Measurements from ENCODE around the gene MYO15A.
A peak's percentile ranks its signal among the peaks of the same experiment; 100 is the strongest.

MYO15A gene

GRCh38 chr17:18129041-18129502 lies 20.5 kb downstream of the MYO15A start:
- no peak for DNase-seq (ENCODE audit: low spot score)

- no peak for DNase-seq (ENCODE audit: low spot score)
Observed at GRCh38 chr17:18132711-18133110, 24.2 kb downstream of the MYO15A start.

GRCh38 chr17:18136357-18136756 lies 27.8 kb downstream of the MYO15A start:
- no peak for DNase-seq (ENCODE audit: low spot score)

GRCh38 chr17:18138065-18138749 lies 29.7 kb downstream of the MYO15A start:
- no peak for DNase-seq (ENCODE audit: low spot score)

GRCh38 chr17:18139092-18139491 lies 30.5 kb downstream of the MYO15A start:
- DNase-seq (ENCODE audit: low spot score), result no peak

GRCh38 chr17:18139498-18139897 lies 30.9 kb downstream of the MYO15A start:
- DNase-seq (ENCODE audit: low spot score), result no peak

- DNase-seq (ENCODE audit: low spot score), result no peak
Observed at GRCh38 chr17:18139949-18140348, 31.4 kb downstream of the MYO15A start.

GRCh38 chr17:18140648-18141047 lies 32.1 kb downstream of the MYO15A start:
- DNase-seq (ENCODE audit: low spot score), result no peak

GRCh38 chr17:18141210-18141803 lies 32.8 kb downstream of the MYO15A start:
- peak; percentile 72 for DNase-seq (ENCODE audit: low spot score)

- no peak for DNase-seq (ENCODE audit: low spot score)
Observed at GRCh38 chr17:18142417-18142816, 33.9 kb downstream of the MYO15A start.

- no peak for DNase-seq (ENCODE audit: low spot score)
Observed at GRCh38 chr17:18143044-18143936, 34.7 kb downstream of the MYO15A start.

- no peak for DNase-seq (ENCODE audit: low spot score)
Observed at GRCh38 chr17:18144261-18144660, 35.7 kb downstream of the MYO15A start.

GRCh38 chr17:18144855-18145254 lies 36.3 kb downstream of the MYO15A start:
- DNase-seq (ENCODE audit: low spot score), result no peak

- DNase-seq (ENCODE audit: low spot score), result no peak
Observed at GRCh38 chr17:18145811-18146210, 37.3 kb downstream of the MYO15A start.

- no peak for DNase-seq (ENCODE audit: low spot score)
Observed at GRCh38 chr17:18146259-18146658, 37.7 kb downstream of the MYO15A start.

- DNase-seq (ENCODE audit: low spot score), result no peak
Observed at GRCh38 chr17:18146980-18147379, 38.4 kb downstream of the MYO15A start.

GRCh38 chr17:18148586-18148985 lies 40.0 kb downstream of the MYO15A start:
- no peak for DNase-seq (ENCODE audit: low spot score)

GRCh38 chr17:18151290-18151689 lies 42.7 kb downstream of the MYO15A start:
- DNase-seq (ENCODE audit: low spot score), result no peak

GRCh38 chr17:18155179-18155578 lies 46.6 kb downstream of the MYO15A start:
- DNase-seq (ENCODE audit: low spot score), result no peak

GRCh38 chr17:18156171-18156975 lies 47.8 kb downstream of the MYO15A start:
- peak; percentile 5 for DNase-seq (ENCODE audit: low spot score)

GRCh38 chr17:18156976-18157280 lies 48.4 kb downstream of the MYO15A start:
- DNase-seq (ENCODE audit: low spot score), result no peak

GRCh38 chr17:18157354-18157985 lies 48.9 kb downstream of the MYO15A start:
- DNase-seq (ENCODE audit: low spot score), result no peak
